Endothelial cell of hepatic sinusoid (primary cell): Measurements from ENCODE around the gene CHD3.

Source experiments
- in situ Hi-C: cut with HindIII; loops from 2 replicates; pipeline ENCODE4 v1.10.0; 2017; ENCODE audit warnings: low sequenced_read_pairs

Gene CHD3

GRCh38 chr17:7893187-7893880 is 4.7 kb downstream of the CHD3 start:
- in situ Hi-C loops, result no loop called here

GRCh38 chr17:7894226-7894625 is 5.6 kb downstream of the CHD3 start:
- in situ Hi-C loops, result no loop called here

GRCh38 chr17:7894866-7895265 is 6.3 kb downstream of the CHD3 start:
- in situ Hi-C loops, result no loop called here

GRCh38 chr17:7897090-7897489 is 8.5 kb downstream of the CHD3 start:
- in situ Hi-C loops, result no loop called here

GRCh38 chr17:7897773-7898172 is 9.2 kb downstream of the CHD3 start:
- in situ Hi-C loops, result no loop called here

GRCh38 chr17:7903154-7904103 is 14.8 kb downstream of the CHD3 start:
- in situ Hi-C loops, result no loop called here

- in situ Hi-C loops, result no loop called here
These were observed 20.5 kb downstream of the CHD3 start for GRCh38 chr17:7909089-7909488.

GRCh38 chr17:7910281-7910680 is 21.7 kb downstream of the CHD3 start:
- in situ Hi-C loops, result no loop called here

- in situ Hi-C loops, result no loop called here
These were observed 22.1 kb downstream of the CHD3 start for GRCh38 chr17:7910711-7911110.

GRCh38 chr17:7911116-7911515 is 22.5 kb downstream of the CHD3 start:
- in situ Hi-C loops, result no loop called here

GRCh38 chr17:7912927-7913524 is 24.4 kb downstream of the CHD3 start:
- in situ Hi-C loops, result no loop called here

- in situ Hi-C loops, result no loop called here
These were observed 26.6 kb downstream of the CHD3 start for GRCh38 chr17:7915179-7915610.

- in situ Hi-C loops, result no loop called here
These were observed 27.2 kb downstream of the CHD3 start, which contains the start of gene RNF227 for GRCh38 chr17:7915611-7916384. Gene RNF227, minus strand, starts transcription at chr17:7916289. Its CDS starts 94 bp downstream, at chr17:7916195.

- in situ Hi-C loops, result no loop called here
These were observed 27.7 kb downstream of the CHD3 start for GRCh38 chr17:7916385-7916682.

GRCh38 chr17:7916808-7917207 is 28.2 kb downstream of the CHD3 start:
- in situ Hi-C loops, result no loop called here

GRCh38 chr17:7922269-7922844 is 33.8 kb downstream of the CHD3 start:
- in situ Hi-C loops, result no loop called here

GRCh38 chr17:7922845-7923628 is 34.4 kb downstream of the CHD3 start:
- in situ Hi-C loops, result no loop called here

- in situ Hi-C loops, result no loop called here
These were observed 39.0 kb downstream of the CHD3 start for GRCh38 chr17:7927596-7927995.

GRCh38 chr17:7929158-7930023 is 40.8 kb downstream of the CHD3 start, which contains the start of gene KCNAB3:
Gene KCNAB3, minus strand, starts transcription at chr17:7929856. Its CDS starts 421 bp downstream, at chr17:7929435.
- in situ Hi-C loops, result loop anchor here (5.0 kb wide), 2 partner anchors 43 to 78 kb away; no protein-coding TSS in a partner anchor
